ENCODE data around the gene MARF1. TPM values are rescaled to one million over a fixed set of nuclear protein-coding genes. Genes with fewer than 3 reads are reported as not detected.

MARF1 gene
- total and polyA plus RNA-seq, 11 donors: 11.4 to 61.3 (median 42.0) TPM

GRCh38 chr16:15671530-15672117, 28.7 kb upstream of the MARF1 start:
- DNase-seq (no peak), ATAC-seq (no peak)
- intact Hi-C loops (cut with DNase I): loop anchor here in 3 of 10 donors (2.0 kb wide), 2 partner anchors 21 to 29 kb away; partner anchors contain the start of genes MARF1 (in 2 of the 3) and NDE1 (in 2 of the 3)
- WGBS, 4 donors: 92 to 95% (median 93%) methylated on average over 8 of the region's 8 CpGs
- peaks cover 0 to 64% (median 39%) of the 10 kb centered on the region in 9 donors for H3K36me3 ChIP-seq
- no peak overlapping the region for H3K4me3 ChIP-seq
- peak overlapping the region; percentile 72 to 97 (median 88) for H3K27ac ChIP-seq
- H3K4me1 ChIP-seq: peaks cover 0 to 38% (median 18%) of the 10 kb centered on the region in 12 donors
- no peaks in the 10 kb centered on the region for H3K27me3 ChIP-seq
- no peak for TF ChIP-seq POLR2A (IDR thresholded peaks at IDR 0.05)
- TF ChIP-seq CTCF (IDR thresholded peaks at IDR 0.05): no peak
- H3K9me3 ChIP-seq: no peaks in the 10 kb centered on the region

DNA sequence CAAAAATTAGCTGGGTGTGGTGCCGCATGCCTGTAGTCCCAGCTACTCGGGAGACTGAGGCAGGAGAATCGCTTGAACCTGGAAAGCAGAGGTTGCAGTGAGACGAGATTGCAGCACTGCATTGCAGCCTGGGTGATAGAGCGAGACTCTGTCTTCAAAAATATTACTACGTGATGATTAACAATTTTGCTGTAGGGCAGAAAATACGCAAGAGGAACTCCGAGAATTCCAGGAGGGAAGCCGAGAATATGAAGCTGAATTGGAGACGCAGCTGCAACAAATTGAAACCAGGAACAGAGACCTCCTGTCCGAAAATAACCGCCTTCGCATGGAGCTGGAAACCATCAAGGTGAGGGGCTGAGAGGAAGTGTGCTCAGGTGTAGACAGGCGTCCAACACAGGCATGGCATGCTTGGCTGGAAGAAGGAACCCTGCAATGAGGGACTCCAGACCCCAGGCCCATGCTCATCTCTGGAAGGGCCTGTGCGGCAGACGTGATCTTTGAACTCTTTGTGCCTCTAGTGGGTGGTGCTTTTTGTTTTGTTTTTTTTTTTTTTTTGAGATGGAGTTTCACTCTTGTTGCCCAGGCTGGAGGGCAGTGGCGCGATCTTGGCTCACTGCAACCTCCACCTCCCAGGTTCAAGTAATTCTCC, 24.3 kb upstream of the MARF1 start:
- Histone ChIP-seq H3K4me1 (peaks cover 0 to 12% (median 6%) of the 10 kb centered on the region in 12 donors), H3K27ac (no peak overlapping the region), H3K9me3 (no peaks in the 10 kb centered on the region), H3K4me3 (no peak overlapping the region), H3K36me3 (peaks cover 0 to 92% (median 62%) of the 10 kb centered on the region in 9 donors), H3K27me3 (no peaks in the 10 kb centered on the region)
- DNase-seq (no peak), ATAC-seq (no peak)
- intact Hi-C loops (cut with DNase I): no loop called here
- TF ChIP-seq POLR2A (IDR thresholded peaks at IDR 0.05) (no peak), CTCF (IDR thresholded peaks at IDR 0.05) (no peak)
- 89 to 90% (median 90%) methylated on average over 18 of the region's 18 CpGs for WGBS, 4 donors

DNA sequence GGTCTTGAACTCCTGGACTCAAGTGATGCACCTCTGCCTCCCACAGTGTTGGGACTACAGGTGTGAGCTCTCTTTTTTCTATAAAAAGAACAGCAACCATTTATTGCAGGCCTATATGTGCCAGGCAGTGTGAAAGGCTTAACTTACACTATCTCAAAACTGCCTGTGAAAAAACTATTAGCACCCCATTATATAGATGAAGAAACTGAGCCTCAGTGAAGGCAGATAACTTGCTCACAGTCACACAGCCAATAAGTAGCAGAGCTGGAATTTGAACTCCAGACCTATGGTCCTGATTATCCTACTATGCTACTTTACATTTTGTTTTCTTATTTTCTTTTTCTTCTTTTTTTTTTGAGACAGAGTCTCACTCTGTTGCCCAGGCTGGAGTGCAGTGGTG, 22.2 kb upstream of the MARF1 start:
- peaks cover 0 to 77% (median 55%) of the 10 kb centered on the region in 9 donors for H3K36me3 ChIP-seq

More for the DNA sequence above, 22.2 kb upstream of the MARF1 start:
- intact Hi-C loops (cut with DNase I): no loop called here
- H3K4me1 ChIP-seq: peaks cover 0 to 17% (median 4%) of the 10 kb centered on the region in 12 donors
- TF ChIP-seq POLR2A (IDR thresholded peaks at IDR 0.05) (no peak), CTCF (IDR thresholded peaks at IDR 0.05) (no peak)
- H3K9me3 ChIP-seq: no peaks in the 10 kb centered on the region
- no peak for ATAC-seq
- no peak overlapping the region for H3K4me3 ChIP-seq
- H3K27ac ChIP-seq: no peak overlapping the region
- no peaks in the 10 kb centered on the region for H3K27me3 ChIP-seq
- DNase-seq: no peak
